Epithelial cell of esophagus (primary cell): ENCODE data around the gene BAHD1.

ENCODE experiments used
- DNase-seq: peaks from one replicate; pipeline ENCODE4 v3.0.0; 2010; ENCODE audit warnings: low read depth
- H3K4me3 ChIP-seq: 2 replicates; pipeline ENCODE4 v1.5.1; 2011; ENCODE audit warnings: mild to moderate bottlenecking, low read length, control low read depth
- TF ChIP-seq, protein P1 (sequence below): IDR thresholded peaks from 2 replicates; pipeline ENCODE4 v1.5.1; 2011; ENCODE audit warnings: low read depth, mild to moderate bottlenecking, low read length, control low read depth, inconsistent platforms; ENCODE audit not compliant: insufficient read depth; ENCODE audit errors: missing control alignments

BAHD1 gene

DNA sequence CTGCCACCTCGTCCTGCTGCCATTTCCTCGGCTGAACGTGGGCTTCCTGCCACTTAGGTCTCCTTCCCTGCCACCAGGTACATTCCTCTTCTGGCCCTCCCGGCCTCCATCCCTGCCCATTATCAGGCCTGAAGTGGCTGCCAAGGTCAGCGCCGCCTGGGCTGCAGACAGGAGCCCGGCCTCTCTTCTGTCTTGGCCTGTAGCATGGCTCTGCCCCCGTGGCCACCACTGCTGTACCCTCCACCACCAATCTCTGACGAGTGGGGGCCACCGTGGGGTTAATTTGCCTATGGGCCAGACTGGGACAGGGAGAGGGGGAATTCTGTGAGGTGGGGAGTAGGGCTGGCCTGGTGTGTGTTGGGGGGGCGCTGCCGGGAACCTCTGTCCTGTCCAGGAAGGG lies 2.0 kb upstream of the BAHD1 start:
- TF ChIP-seq, protein P1, sequence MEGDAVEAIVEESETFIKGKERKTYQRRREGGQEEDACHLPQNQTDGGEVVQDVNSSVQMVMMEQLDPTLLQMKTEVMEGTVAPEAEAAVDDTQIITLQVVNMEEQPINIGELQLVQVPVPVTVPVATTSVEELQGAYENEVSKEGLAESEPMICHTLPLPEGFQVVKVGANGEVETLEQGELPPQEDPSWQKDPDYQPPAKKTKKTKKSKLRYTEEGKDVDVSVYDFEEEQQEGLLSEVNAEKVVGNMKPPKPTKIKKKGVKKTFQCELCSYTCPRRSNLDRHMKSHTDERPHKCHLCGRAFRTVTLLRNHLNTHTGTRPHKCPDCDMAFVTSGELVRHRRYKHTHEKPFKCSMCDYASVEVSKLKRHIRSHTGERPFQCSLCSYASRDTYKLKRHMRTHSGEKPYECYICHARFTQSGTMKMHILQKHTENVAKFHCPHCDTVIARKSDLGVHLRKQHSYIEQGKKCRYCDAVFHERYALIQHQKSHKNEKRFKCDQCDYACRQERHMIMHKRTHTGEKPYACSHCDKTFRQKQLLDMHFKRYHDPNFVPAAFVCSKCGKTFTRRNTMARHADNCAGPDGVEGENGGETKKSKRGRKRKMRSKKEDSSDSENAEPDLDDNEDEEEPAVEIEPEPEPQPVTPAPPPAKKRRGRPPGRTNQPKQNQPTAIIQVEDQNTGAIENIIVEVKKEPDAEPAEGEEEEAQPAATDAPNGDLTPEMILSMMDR: no peak
- no peak overlapping the region for H3K4me3 ChIP-seq
- DNase-seq: no peak

DNA sequence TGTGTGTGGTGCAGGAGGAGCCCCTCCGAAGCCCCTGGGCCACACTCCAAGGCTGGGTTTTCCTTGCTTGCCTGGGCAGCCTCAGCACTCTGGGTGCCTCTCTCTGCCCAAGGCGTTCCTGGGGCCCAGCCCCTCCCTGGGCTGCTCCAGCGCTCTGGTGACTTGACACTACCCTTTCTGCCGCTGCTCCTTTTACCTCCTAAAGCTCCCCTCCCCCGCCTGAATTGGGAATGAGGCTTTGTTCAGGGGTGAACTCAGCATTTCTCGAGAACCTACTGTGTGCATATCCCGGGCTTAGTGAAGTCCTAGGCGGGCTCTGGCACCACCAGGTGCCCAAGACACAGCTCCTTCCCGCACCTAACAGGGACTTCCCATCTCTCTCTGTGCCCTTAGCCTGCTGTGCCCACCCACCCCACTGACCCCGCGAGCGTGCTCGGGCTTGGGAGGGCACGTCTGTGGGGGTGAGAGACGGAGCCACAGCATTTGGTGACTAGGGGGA lies 1.2 kb upstream of the BAHD1 start:
- H3K4me3 ChIP-seq: peak overlapping the region; percentile 61

DNA sequence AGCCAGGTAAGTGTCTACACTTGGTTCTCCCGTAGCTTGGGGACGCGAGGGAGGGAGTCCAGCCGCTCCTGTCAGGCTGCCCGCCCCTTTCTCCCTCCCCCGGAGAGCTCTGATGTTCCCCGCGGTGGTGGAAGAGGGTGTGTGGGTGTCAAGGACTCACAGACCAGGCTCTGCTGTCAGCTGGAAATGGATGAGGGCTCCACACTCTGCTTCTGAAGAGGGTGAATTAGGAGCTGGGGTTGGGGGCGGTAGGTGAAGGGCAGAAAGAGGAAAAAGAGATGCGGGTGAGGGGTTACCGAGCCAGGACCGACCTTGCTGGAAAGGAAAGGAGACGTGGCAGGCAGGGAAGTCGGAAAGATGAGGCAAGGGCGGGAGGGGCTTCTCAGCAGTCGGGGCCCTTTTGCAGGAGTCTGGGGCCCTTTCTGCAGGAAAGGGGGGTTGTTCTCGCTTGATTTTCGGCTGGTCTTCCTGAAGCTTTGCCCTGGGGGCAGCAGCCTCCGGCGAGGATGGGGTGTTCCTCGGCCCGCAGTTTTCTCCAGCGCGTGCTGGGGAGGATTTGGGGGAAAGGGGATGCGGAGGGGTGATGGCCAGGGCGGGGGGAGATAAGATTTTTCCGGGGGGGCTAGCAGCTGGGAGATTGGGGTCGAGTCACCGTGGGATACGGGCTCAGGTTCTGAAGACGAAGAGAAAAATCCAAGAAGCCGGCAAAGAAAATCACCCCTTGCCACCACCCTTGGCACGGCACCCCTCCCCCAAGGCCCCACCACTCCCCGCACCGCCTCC lies 602 bp upstream of the BAHD1 start:
- DNase-seq: peak; percentile 52
- H3K4me3 ChIP-seq: peak overlapping the region; percentile 61
- TF ChIP-seq, protein P1: no peak

More for the DNA sequence above, 1.2 kb upstream of the BAHD1 start:
- TF ChIP-seq, protein P1: no peak
- peak; percentile 40 for DNase-seq

DNA sequence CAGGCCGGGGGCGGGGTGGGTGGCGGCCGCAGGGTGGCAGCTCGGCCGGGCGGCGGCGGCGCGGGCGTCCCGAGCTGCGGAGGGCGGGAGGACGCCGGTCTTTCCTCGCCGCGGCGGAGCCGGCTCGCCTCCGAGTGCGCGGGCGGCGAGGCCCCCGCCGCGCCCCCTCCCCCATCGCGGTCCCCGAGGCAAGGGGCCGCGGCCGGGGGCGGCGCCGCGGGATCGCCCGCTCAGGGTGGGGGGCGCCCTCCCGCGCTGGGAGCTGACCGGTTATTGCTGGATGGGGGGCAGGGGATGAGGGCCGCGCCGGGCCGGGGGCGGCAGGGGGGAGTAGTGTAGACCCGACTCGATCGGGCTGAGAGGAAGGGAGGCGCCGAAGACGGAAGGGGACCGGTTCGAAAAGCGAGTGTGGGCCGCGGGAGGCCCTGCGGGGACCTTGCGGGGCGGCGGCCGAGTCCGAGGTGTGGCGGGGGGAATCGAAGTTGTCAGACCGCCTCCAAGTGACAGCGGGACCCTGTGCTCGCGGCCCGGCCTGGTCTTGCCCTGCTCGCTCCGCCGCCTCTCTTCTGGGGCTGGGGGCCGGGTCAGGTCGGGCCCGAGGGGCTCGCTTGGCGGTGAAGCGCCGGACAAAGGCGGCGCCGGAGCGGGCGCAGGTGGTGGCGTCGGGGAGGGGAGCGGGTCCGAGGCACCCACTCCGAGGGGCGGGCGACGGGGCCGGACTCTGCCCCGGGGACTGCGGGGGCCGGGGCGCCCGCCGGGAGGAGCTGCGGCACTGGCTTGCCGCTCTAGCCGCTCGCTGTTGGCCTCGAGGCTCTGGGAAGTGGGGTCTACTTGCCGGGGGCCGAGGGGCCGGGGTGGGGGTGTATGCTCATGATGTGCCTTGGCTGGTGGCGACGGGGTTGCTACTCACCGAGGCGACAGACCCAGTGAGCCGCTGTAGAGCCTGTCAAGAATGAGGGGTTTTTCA lies 1.1 kb downstream of the BAHD1 start:
- TF ChIP-seq, protein P1: no peak
- H3K4me3 ChIP-seq: peak overlapping the region; percentile 61
- no peak for DNase-seq

DNA sequence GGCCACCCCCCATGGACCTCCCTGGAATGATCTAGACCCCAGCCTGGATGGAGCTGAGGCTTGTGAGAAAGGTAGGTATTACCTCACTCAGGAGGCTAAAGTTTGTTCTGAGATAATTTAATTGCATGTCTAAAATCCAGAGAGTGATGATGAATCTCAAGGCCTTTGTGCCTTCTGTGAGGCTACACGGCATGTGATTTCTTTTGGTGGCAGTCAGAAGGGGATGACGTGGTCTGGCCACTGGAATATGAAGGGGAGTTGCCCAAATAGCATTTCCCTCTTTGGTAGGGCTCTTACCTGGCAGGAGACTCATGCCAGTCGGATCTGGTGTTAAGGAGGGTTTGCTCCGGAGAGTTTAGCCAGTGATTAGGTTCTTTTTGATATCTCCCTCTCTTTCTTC lies 2.5 kb downstream of the BAHD1 start:
- TF ChIP-seq, protein P1: no peak
- H3K4me3 ChIP-seq: no peak overlapping the region

DNA sequence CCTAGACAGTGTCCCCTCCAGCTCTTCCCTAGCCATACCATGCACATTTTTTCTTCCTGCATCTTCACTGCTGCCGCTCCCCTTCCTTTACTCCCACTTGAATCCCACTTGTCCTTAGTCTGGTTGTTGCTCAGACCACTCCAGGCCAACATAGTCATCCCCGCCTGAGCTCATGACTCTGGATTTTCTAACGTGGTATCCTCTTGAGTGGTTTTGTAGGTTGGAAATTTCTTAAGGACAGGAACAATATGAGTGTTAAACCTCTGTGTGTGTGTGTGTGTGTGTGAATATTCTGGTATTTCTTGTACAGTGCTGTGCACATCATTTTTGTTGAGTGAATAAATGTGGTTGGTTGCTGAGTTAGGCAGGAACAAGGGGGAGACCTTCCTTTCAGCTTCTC lies 3.1 kb downstream of the BAHD1 start:
- H3K4me3 ChIP-seq: no peak overlapping the region
- DNase-seq: no peak
- TF ChIP-seq, protein P1: no peak

More for the DNA sequence above, 2.5 kb downstream of the BAHD1 start:
- DNase-seq: no peak
